RCC 7860 (cell line): ENCODE measurements around the gene VPS26C.

Experiments used
- DNase-seq: peaks from one replicate; pipeline ENCODE4 v3.0.0-alpha.2; 2015; ENCODE audit warnings: low spot score
- FAIRE-seq: peaks from 2 replicates; lab custom pipeline; 2012; peaks lifted over from hg19 to GRCh38; lab: Jason Lieb, UNC

The VPS26C gene

GRCh38 chr21:37266515-37267221, 466 bp downstream of the VPS26C start:
- DNase-seq (no peak), FAIRE-seq (no peak)

- DNase-seq (no peak), FAIRE-seq (no peak)
Observed at GRCh38 chr21:37264808-37265207, 2.3 kb downstream of the VPS26C start.

DNA sequence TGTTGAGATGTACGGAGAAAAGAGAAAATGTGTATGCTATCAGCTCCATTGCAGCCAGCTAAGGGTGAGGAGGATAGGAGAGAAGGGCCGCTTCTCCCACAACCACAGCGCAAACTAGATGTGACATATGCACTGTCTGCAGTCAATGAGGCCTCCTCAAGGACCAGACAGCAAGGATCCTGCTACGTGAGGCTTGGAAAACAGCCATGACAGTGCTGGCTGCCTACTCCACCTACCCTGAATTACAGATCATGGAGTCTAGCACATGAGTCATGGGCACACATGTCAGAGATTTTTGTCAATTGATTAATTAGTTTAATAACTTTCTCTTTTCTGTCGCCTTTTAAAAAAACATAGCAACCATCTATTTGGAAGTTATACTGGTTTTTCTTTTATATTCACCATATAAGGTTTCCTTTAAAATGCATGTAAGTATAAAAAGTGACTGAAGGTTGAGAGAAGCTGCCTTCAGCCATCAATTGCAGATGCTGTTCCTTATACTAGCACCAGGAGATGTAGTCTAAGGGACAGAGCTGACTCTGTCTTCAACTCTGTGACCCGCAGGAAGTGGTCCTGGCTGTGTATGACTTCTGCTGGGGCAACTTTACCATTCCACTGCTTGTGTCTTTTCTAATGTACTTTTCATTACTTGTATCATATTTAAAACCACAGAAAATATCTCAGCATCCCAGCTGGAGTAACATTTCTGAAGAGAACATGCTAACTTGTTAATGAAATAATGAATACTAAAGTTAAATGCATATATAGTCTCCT, 3.1 kb downstream of the VPS26C start:
- DNase-seq: no peak
- FAIRE-seq: no peak

- FAIRE-seq: no peak
- no peak for DNase-seq
Observed at GRCh38 chr21:37259426-37259825, 7.7 kb downstream of the VPS26C start.

DNA sequence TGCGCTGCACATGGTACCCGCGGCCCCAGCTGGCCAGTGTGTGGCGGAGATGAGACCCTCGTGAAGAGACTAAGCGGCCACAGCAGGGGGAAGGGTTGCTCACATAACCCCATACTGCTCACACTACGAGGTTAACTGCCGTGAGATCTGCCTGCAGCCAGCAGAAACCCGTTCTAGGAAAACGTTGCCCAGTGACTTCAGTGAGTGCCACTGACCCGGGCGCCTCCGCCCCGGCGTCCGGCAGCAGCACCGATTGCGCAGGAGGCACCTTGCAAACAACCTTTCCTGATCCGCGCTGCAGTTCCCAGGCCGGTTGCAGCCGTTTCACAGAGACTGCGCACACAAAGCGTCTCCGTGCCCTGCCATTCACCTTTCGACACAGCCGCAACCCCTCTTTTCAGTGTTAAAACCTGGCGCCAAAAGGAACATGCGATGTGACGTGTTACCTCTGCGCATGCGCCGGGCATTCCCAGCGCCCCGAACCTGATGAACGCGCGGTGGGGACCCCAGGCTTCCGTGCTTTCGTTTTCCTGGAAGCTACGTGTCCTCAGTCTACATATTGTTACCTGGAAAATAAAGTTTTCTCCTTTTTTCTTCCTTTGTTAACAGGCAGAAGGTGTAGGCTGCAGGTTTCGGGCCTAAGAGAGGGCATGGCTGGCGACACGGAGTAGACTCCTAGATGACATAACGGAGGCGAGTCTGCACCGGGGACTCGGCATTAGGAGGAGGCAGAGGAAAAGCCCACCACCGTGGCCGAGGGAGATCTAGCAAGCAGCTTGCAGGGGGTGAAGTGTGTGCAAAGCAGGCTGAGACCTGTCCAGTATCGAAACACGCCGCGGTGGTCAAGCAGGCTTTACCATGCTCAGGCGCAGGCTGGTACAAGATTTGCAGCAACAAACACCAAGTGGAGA, 8.9 kb downstream of the VPS26C start:
- no peak for FAIRE-seq
- peak; percentile 43 for DNase-seq

GRCh38 chr21:37257511-37257966, 9.6 kb downstream of the VPS26C start:
- no peak for DNase-seq
- FAIRE-seq: no peak

- no peak for FAIRE-seq
- DNase-seq: no peak
Observed at GRCh38 chr21:37253991-37254390, 13.1 kb downstream of the VPS26C start.

GRCh38 chr21:37251294-37251634, 15.9 kb downstream of the VPS26C start:
- DNase-seq (no peak), FAIRE-seq (no peak)

- DNase-seq (no peak), FAIRE-seq (no peak)
Observed at GRCh38 chr21:37249112-37249904, 17.8 kb downstream of the VPS26C start.

DNA sequence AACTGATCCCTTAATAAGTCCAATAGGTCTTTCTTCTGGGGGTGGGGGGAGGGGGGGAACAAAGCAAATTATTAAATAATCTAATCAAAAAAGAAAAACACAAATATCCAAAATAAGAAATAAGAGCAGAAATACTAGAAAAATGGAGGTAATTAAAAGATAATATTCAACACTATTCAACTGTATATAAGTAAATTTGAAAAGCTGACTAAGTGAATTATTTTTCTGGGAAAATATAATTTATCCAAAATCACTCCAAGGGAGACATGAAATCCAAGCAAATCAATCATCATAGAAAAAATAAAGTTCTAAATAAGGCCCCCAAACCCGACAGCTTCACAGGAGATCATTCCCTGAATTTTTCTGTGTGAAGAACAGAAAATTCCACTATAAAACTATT, 18.8 kb downstream of the VPS26C start:
- FAIRE-seq (no peak), DNase-seq (no peak)

DNA sequence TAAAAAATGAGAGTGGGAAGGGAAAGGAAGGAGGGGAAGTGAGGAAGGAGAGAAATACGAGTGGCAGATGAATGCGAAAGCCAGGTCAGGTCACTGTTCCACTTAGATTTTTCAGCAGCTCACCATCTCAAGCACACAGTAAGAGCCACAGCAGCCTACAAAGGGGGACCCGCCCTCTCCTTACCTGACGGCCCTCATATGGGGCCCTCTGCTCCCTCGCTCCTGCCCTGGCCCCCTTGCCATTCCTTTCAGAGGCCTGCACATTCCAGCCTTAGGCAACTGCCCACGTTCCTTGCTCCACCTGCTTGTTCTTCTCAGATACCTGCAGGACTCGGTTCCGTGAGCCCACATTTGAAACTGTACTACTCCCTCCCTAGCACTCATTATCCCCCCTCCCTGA, 22.0 kb downstream of the VPS26C start:
- FAIRE-seq: no peak
- DNase-seq: no peak

DNA sequence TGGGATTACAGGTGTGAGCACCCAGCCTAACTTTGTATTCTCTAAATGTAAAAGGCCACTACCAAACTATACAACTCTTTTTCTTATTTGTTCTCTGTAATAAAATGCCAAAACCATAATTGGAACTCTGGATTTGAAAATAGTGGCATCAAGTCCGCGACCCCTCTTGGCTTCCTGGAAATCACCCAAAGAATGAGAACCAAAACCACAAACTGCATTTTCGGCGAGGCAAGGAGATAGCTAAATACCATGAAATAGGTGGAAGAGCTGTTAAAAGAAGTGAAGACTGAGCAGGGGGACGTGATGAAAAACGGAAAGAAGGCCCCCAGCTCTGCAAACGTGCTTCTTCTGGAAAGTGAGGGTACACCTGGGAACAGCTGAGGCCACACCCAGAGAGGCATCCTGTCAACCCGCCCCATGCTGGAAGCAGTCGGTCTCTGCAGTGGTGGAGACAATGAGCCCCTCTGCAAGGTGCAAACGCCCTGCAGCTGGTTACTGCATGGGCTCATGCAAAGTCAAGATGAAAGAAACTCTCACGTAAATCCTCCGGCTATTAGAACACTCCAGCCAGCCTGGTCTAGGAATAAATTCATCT, 22.5 kb downstream of the VPS26C start:
- no peak for FAIRE-seq
- DNase-seq: no peak

DNA sequence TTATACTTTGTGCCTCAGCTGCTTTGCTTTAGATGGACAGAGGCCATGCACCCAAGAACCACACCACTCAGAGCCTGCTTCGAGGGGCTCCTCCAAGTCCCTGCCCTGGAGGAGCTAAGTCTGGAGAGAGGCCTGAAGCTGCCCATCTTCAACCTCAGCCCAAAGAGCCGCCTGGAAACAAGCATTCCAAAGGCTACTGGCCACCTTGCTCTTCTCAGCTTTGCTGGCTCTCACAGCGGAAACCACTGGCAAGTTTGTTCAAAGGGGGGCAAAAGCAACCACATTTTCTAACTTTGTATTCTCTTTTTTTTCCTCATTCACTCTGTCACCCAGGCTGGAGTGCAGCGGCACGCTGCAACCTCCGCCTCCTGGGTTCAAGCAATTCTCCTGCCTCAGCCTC, 23.2 kb downstream of the VPS26C start:
- DNase-seq: no peak
- FAIRE-seq: no peak

DNA sequence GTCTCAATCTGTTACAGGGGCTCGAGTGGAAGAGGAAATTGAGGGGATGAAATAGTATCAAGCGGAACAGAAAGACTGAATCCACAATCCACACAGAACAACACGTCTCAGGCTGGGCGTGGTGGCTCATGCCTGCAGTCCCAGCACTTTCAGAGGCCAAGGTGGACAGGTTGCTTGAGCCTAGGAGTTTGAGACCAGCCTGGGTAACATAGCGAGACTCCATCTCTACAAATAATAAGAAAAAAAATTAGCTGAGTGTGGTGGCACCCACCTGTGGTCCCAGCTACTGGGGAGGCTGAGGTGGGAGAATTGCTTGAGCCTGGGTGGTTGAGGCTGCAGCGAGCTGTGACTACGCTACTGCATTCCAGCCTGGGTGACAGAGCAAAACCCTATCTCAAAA, 25.7 kb downstream of the VPS26C start:
- FAIRE-seq (no peak), DNase-seq (no peak)

GRCh38 chr21:37240978-37241377, 26.2 kb downstream of the VPS26C start:
- DNase-seq (no peak), FAIRE-seq (no peak)

- no peak for DNase-seq
- FAIRE-seq: no peak
Observed at GRCh38 chr21:37237764-37238163, 29.4 kb downstream of the VPS26C start.

- DNase-seq: no peak
- FAIRE-seq: no peak
Observed at GRCh38 chr21:37237346-37237745, 29.8 kb downstream of the VPS26C start.

- DNase-seq: no peak
- FAIRE-seq: no peak
Observed at GRCh38 chr21:37233551-37234146, 33.5 kb downstream of the VPS26C start.

DNA sequence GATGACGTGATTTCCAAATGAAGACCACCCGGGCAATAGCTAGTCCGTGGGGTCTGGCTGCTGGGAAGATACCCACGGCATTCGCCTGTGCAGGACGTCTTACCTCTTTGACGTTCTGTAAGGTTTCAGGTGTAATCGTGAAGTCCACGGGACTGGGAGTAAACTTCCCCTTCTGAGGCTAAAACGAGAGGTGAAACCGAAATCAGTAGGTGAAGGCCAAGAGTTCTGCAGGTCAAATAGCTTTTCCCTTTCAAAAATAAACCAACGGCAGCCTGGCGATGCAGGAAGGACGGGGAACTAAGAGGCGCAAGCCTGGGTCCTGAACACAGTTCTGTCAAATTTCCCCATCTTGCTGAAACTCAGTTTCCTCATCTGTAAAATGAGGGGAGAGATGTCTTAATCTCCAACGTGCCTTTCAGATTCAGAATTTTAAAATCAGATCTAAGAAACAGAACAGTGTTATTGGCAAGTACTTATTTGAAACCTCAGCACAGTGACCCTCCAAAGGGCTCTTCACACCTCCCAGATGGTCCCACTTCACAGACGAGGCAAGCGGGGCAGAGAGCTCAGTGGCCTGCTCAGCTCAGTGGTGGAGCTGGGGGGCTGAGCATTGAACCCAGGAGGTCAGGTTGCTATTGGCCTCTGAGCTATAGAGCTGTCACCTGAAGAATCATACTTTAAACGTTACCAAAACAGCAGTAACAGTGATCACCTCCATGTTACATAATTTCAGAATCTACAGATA, 34.7 kb downstream of the VPS26C start:
- FAIRE-seq (no peak), DNase-seq (no peak)
